GM21526 (cell line): ENCODE data around the gene SOHLH1.
"Not testable (repeated sequence)": the region's sequence is repeated elsewhere in the genome, so short reads cannot be mapped to it uniquely, and the experiment has no call there.

Source experiments
- ATAC-seq: cut with Tn5 transposase; IDR thresholded peaks from one replicate; pipeline ENCODE4 v1.9.1; 2021; ENCODE audit warnings: moderate library complexity; ENCODE audit not compliant: unreplicated experiment, low FRiP score

SOHLH1 gene

DNA sequence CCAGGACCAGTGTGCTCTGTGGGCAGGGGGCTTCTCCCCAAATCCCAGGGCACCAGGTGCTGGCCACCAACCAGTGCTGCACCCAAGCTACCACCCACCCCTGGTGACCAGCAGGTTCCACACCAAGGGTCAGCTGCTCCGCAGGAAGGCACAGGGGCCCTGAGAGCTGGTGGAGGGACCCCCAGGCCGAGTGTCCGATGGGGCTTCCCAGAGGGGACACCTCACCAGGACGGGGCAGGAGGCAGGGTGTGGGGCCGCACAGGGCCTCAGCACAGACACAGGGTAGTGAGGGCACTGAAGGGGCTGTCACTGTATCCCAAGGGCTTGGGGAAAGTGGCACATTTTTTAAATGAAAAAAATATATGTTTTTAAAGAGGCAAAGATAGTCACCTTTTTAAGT is 18.1 kb downstream of the SOHLH1 start:
- ATAC-seq: no peak

GRCh38 chr9:135680056-135680455 is 19.2 kb downstream of the SOHLH1 start:
- no peak for ATAC-seq

DNA sequence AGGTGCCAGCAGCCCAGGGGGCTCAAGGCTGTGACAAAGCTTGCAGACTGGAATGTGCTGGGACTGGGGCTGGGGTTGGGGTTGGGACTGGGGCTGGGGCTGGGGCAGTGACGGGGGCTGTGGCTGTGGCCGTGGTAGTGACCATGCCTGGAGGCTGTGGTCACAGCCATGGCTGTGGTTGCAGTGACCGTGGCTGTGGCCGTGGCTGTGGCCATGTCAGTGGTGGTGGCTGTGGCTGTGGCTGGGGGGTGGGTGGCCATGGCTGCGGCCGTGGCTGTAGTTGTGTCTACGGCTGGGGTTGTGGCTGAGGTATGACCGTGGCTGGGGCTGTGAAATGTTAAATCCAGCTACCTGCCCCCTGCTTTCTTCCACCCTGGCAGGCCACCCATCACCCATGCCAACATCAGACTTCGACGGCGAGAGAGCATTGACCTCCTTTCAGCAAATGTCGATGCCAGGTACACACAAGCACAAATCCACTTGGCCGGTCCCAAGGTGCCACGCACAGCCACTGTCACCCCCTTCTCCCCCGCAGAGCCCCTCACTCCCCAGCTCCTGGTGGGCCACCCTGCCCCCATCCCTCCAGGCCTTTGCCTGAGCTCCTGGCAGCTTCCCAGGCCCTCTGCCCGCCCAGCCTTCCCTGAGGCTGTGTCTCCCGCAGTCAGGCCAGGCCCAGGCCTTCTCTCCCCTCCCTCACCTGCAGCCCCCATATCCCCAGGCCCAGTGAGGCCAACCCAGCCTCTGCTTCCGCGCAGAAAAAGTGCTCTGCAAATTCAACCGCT is 20.9 kb downstream of the SOHLH1 start:
- no peak for ATAC-seq

- no peak for ATAC-seq
Observed at GRCh38 chr9:135677641-135678168, 21.6 kb downstream of the SOHLH1 start.

- no peak for ATAC-seq
Observed at GRCh38 chr9:135676891-135677290, 22.4 kb downstream of the SOHLH1 start.

GRCh38 chr9:135674977-135675376 is 24.3 kb downstream of the SOHLH1 start:
- ATAC-seq: no peak

GRCh38 chr9:135673941-135674340 is 25.3 kb downstream of the SOHLH1 start:
- ATAC-seq: no peak

DNA sequence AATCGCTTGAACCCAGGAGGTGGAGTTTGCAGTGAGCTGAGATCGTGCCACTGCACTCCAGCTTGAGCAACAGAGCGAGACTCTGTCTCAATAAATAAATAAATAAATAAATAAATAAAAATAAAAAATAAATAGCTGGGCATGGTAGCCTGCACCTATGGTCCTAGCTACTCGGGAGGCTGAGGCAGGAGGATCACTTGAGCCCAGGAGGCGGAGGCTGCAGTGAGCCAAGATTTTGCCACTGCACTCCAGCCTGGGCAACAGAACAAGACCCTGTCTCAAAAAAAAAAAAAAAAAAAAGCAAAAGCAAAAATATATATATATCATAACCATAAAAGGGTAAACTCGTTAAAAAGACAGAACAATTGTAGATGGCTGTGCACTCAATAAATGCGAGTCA is 26.5 kb downstream of the SOHLH1 start:
- ATAC-seq: not testable (repeated sequence)

DNA sequence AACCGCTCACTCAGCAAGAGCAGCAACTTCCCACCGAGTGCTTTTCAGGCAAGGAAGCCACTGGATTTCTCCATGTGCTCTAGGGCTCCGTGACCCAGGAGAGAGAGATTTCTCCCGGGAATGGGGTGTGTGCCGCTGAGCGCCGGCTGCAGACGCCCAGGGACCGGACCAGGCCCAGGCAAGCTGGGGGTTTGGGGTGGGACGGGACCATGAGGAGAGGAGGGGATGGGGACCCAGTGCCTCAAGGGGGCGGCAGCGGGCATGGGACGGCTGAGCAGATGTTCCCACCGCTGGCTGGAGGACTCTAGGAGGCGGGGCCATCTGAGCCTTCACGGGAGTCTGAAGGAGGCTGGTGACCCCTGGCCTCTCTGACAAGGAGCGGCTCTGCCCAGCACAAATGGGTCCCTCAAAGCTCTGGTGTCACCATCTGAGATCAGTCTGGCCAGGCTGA is 27.7 kb downstream of the SOHLH1 start:
- no peak for ATAC-seq

DNA sequence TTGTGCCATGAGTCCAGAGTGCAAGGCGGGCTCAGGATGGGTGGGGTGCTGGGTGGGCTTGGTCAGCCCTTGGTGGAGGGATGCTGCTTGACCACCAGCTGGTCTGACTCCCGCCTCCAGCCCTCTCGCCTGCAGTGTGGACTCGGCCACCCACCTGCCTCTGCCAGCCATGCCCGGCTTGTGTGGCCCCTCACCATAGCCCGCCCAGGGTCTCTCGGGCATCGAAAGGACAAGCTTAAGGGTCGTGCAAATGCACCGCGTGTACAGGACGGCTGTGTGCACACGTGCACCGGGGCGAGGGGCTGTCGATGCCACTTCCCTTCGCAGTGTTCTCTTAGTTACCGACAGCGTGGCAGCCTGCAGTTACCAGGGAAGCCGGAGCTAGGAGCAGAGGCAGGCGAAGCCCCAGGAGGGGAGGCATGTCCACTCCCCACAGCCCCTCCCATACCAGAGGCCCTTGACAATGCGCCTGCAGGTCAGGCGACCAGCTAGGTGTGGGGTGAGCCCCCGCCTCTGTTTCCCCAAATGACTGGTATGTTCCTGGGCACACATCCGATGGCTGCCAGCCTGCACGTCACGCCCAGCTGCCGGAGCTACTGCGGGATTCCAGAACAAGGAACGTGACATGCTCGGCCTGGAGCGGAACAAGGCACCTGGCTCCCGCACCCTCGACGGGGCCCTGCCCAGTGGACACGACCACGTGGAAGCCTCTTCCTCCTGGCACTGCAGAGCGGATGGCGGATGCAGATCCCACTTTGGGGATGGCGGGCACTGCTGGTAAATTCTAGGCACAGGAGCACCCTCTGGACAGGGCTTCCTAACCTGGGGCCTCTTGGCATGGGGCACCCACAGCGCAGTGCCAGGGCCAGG is 28.3 kb downstream of the SOHLH1 start:
- no peak for ATAC-seq

- ATAC-seq: no peak
Observed at GRCh38 chr9:135669616-135670285, 29.5 kb downstream of the SOHLH1 start.

DNA sequence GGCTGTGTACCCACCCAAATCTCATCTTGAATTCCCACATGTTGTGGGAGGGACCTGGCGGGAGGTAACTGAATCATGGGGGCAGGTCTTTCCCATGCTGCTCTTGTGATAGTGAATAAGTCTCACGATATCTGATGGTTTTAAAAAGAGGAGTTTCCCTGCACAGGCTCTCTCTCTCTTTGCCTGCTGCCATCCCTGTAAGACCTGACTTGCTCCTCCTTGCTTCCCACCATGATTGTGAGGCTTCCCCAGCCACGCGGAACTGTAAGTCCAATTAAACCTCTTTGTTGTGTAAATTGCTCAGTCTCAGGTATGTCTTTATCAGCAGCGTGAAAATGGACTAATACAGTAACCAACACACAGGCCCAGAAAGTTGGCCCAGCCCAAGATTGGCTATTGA is 30.3 kb downstream of the SOHLH1 start:
- not testable (repeated sequence) for ATAC-seq

- no peak for ATAC-seq
Observed at GRCh38 chr9:135667463-135668001, 31.7 kb downstream of the SOHLH1 start.

DNA sequence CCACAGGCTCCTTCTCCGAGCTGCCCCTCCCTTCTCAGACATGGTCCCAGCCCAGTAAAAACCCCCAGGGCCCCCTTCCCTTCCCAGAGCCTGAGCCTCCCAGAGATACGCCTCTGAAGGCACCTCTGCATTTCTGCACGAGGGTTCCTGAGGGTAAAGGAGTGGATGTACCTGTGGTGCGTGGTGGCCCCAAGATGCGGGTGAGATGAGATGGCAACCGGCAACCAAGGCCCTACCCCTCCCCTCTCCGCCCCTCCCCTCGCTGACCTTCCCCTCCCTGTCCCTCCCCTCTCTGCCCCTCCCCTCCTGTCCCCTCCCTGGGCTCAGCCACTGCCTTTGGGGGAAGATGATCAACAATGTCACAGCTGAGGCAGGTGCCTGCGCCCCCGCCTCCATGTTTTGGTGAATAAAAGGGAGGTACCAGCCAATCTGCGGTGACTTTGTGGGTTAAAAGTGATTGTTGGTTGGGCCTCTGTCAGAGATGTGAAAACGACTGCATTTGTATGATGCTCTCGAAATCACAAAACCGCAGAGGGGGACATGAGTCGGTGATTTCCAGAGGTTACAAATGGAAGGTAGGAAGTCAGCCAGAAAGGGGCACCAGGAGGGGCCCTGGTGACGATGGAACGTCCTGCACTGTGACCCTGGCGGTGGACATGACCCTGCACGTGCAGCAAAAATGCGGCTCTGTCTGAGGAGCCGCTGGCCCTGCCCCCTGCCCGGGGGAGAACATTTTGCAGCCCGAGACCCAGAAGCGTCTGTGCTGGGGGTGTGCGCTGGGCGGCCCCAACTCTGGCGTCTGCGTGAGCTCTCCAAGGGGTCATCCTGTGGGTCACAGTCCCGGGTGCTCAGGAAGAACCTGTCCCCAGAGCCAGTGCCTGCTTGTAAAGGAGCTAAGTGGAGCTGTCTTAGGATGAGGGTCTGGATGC is 32.5 kb downstream of the SOHLH1 start:
- no peak for ATAC-seq

DNA sequence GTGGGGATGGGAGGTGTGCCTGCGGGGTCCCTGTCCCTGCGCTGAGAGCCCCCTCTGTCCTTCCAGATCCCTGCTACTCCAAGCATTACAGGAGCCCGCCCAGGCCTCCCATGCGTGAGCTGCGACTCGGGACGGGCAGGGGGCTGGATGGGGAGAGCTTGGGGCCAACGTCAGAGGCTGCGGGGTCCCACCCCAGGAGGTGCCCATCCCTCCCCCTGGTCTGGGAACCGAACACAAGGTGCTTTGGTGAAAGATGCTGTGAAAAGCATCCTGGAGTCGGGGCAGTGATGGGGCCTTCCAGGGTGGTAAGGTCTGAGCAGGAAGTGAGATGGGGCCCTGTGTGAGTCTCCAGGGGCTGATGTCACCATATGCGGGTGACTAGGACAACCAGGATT is 33.5 kb downstream of the SOHLH1 start:
- no peak for ATAC-seq

DNA sequence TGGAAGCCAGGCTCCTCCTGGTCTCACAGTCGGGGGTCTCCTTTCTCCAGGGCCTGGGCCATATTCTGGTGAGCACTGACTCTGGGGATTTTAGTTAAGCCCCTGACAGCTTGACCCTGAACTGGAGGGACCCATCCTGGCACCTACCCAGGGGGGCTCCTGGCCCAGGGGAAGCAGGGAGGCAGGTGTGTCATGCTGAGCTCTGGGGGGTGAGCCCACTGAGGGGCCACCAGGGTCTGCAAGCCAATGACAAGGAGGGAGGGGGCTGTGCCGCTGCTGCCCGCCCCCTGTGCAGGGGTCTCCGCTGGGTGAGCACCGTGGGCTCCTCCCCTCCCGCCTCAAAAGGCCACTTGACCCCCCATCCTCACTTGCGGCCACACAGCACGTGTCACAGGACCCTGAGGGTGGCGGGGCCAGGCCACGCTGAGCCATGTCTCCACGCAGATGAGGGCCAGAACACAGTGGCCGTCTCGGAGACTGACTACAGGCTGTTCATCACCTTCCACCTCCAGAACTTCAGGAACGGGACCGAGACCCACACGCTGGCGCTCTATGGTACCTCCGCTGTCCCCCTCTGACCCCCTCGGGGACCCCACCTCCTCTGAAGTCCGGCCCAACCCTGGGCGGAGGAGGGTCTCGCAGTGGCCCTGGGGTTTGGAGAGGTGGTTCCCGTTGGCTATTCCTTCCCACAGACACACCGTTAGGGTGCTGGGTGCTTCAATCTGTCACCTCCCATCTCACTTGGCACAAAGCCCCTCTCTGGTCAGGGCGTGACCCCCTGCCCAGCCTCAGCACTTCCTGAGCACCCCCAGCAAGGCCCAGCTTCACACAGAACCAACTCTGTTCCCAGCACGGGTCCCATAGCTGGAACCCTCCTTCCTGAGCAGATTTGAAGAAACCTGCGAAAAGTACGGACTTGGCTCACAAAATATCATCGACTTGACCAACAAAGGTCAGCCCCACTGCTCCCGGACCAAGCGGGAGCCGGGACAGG is 34.2 kb downstream of the SOHLH1 start:
- ATAC-seq: no peak

DNA sequence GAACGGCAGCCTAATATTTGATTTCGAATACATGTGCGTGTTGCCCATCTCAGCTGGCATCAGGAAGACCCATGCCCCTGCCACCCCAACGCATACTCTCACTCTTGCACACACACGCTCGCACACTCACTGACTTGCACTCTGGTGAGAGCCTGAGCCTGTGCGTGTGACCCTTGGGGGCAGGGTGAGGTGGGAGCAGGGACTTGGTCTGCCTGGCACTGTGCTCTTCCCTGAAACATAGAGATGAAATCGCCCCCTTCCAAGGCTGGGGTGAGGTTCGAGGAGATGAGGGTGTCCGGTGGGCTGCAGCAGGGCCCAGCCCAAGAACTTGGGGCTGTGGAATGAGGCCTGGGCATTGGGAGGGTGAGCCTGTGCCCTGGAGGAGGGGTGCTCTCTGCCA is 35.0 kb downstream of the SOHLH1 start:
- ATAC-seq: no peak

DNA sequence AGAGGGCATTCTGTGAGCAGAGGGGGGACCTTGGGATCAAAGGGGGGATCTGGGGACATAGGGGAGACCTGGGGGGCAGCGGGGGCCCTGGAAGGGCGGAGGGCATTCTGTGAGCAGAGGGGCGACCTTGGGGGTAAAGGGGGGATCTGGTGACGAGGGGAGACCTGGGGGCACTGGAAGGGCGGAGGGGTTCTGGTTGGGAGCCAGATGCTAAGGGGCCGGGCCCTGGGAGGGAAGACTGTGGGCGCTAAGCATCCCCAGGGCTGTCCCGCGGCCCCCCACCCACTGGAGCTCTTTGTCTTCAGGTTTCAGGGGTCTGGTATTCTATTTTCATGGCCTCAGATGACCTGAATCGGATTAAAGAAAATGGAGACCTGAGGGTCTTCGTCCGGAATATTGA is 35.4 kb downstream of the SOHLH1 start:
- no peak for ATAC-seq

DNA sequence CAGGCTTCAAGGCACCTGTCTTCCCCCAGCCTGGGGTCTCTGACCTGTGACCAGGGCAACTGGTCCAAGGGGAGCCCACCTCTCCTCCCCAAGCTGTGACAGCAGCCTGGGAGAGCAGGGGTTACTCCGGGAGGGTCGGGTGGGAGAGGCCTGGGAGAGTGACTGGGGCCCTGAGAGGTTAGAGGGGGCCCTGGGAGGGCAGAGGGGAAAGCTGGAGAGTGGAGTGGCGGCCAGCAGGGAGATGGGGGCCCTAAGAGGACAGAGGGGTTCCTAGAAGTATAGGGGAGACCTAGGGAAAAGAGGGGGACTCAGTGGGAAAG is 35.9 kb downstream of the SOHLH1 start:
- no peak for ATAC-seq
